Measurements from ENCODE around the gene BEAN1. TPM values are rescaled to one million over a fixed set of nuclear protein-coding genes. Genes with fewer than 3 reads are reported as not detected.

BEAN1 gene
- total and polyA plus RNA-seq, 9 of the 15 experiments (the other 6 are each of a cell fraction or from before 2014, with no cell fraction given): not detected

DNA sequence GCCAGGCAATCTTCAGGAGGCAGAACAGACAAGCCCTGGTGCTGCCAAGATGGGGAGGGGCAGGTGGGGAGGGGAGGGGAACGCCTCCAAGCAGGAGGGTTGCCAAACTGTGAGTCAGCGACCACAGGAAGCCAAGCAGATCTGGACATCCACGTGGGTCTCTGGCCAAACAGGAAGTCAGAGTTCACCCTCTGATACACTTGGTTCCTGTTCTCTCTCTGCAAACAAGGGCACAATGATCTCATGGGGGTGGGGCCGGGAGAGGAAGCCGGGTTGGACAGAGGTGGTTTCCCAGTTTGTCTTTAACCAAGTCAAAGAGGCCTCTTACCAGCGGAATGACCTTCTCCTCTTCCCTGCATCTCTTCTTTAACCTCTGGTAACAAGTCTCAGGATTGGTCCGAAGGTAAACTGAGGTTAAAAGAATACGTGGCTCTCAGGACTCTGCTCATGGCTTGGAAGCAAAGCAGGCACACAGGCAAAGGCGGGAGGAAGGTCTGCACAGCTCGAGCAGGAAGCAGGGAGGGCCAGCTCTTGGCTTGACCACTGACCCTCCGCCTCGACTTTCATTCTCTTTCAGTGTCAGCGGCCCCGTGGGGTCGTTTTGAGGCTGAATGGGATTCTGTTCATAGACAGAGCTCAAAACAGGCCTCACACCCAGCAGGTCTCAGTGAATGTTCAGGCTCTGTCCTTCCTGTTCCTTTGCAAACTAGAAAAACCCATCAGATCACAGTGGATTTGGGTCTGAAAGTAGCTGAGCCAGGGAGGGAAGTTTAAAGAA, 89.9 kb downstream of the BEAN1 start (continued):
- TF ChIP-seq, protein P1, sequence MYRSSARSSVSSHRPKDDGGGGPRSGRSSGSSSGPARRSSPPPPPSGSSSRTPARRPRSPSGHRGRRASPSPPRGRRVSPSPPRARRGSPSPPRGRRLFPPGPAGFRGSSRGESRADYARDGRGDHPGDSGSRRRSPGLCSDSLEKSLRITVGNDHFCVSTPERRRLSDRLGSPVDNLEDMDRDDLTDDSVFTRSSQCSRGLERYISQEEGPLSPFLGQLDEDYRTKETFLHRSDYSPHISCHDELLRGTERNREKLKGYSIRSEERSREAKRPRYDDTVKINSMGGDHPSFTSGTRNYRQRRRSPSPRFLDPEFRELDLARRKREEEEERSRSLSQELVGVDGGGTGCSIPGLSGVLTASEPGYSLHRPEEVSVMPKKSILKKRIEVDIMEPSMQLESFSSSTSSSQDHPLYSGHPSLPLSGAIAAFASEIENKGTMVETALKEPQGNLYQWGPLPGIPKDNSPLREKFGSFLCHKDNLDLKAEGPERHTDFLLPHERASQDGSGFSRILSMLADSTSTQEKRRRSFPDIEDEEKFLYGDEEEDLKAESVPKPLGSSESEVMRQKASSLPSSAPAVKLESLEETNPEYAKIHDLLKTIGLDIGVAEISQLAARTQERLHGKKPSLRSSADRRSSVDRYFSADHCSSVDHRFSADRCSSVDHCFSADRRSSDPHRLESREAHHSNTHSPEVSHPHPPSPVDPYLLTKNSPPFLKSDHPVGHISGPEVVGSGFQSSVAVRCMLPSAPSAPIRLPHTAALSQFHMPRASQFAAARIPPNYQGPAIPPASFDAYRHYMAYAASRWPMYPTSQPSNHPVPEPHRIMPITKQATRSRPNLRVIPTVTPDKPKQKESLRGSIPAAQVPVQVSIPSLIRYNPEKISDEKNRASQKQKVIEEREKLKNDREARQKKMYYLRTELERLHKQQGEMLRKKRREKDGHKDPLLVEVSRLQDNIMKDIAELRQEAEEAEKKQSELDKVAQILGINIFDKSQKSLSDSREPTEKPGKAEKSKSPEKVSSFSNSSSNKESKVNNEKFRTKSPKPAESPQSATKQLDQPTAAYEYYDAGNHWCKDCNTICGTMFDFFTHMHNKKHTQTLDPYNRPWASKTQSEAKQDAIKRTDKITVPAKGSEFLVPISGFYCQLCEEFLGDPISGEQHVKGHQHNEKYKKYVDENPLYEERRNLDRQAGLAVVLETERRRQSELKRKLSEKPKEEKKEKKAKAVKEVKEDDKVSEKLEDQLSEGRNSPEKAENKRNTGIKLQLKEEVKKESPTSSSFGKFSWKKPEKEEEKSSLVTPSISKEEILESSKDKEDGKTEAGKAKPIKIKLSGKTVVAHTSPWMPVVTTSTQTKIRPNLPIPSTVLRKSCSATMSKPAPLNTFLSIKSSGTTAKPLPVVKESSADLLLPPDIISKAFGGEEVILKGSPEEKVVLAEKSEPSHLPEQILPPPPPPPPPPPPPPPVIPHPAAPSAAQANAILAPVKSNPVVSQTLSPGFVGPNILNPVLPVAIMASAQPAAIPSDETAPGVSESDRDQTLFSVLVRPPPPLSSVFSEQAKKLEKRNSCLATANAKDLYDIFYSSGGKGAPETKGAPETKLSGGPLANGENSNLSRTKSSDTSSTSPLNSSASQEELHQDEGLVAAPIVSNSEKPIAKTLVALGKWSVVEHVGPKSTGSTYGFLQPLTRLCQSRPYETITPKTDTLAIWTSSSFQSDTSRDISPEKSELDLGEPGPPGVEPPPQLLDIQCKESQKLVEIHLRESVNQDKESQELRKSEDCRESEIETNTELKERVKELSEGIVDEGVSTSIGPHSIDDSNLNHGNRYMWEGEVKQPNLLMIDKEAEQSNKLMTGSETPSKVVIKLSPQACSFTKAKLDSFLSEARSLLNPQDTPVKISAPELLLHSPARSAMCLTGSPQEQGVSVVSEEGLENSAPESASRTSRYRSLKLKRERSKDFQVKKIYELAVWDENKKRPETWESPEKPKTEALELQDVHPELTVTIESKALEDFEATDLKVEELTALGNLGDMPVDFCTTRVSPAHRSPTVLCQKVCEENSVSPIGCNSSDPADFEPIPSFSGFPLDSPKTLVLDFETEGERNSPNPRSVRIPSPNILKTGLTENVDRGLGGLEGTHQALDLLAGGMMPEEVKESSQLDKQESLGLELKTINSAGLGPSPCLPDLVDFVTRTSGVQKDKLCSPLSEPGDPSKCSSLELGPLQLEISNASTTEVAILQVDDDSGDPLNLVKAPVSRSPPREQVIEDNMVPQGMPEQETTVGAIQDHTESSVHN (IDR thresholded peaks at IDR 0.05; ENCODE audit: borderline replicate concordance in 1 of 2, low read depth in 1 of 2): peak in 1 of 2 experiments; percentile 82; a peak in 2 of 4 replicates
- TF ChIP-seq XRCC4 (IDR thresholded peaks at IDR 0.05; ENCODE audit: extremely low read depth, insufficient read depth, insufficient read length): no peak
- no peak for TF ChIP-seq ZC3H11A (IDR thresholded peaks at IDR 0.05; ENCODE audit: low read depth, low read length)
- no peak for TF ChIP-seq PTBP1 (IDR thresholded peaks at IDR 0.05; ENCODE audit: low read depth, low read length)
- no peak for TF ChIP-seq FOXJ3 (CRISPR knock-in tag; IDR thresholded peaks at IDR 0.05)
- no peak for TF ChIP-seq ZFP1 (CRISPR knock-in tag; IDR thresholded peaks at IDR 0.05)
- no peak for TF ChIP-seq FOXK1 (CRISPR knock-in tag; IDR thresholded peaks at IDR 0.05; ENCODE audit: borderline replicate concordance)
- no peak for TF ChIP-seq SRSF7 (optimal IDR thresholded peaks at IDR 0.05; ENCODE audit: low read depth, low read length)
- TF ChIP-seq, protein P2, sequence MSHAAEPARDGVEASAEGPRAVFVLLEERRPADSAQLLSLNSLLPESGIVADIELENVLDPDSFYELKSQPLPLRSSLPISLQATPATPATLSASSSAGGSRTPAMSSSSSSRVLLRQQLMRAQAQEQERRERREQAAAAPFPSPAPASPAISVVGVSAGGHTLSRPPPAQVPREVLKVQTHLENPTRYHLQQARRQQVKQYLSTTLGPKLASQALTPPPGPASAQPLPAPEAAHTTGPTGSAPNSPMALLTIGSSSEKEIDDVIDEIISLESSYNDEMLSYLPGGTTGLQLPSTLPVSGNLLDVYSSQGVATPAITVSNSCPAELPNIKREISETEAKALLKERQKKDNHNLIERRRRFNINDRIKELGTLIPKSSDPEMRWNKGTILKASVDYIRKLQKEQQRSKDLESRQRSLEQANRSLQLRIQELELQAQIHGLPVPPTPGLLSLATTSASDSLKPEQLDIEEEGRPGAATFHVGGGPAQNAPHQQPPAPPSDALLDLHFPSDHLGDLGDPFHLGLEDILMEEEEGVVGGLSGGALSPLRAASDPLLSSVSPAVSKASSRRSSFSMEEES (CRISPR knock-in tag; IDR thresholded peaks at IDR 0.05): no peak
- no peak for TF ChIP-seq HMGXB4 (CRISPR knock-in tag; IDR thresholded peaks at IDR 0.05)
- TF ChIP-seq ZNF174 (CRISPR knock-in tag; IDR thresholded peaks at IDR 0.05): no peak
- no peak for TF ChIP-seq ZKSCAN3 (CRISPR knock-in tag; IDR thresholded peaks at IDR 0.05)
- TF ChIP-seq ZNF586 (CRISPR knock-in tag; conservative IDR thresholded peaks at IDR 0.05): no peak
- no peak for TF ChIP-seq FOXO4 (CRISPR knock-in tag; IDR thresholded peaks at IDR 0.05)
- TF ChIP-seq EP300 (IDR thresholded peaks at IDR 0.05; ENCODE audit: low read length): peak; percentile 71

Data from K562 (cell line).